Measurements from ENCODE around the gene TBC1D9.
A peak's percentile ranks its signal among the peaks of the same experiment; 100 is the strongest.
"Not testable (repeated sequence)": the region's sequence is repeated elsewhere in the genome, so short reads cannot be mapped to it uniquely, and the experiment has no call there.

TBC1D9 gene

GRCh38 chr4:140756319-140757231 is at the start of gene TBC1D9:
Gene TBC1D9, minus strand, starts transcription at chr4:140756385. Its CDS starts 340 bp downstream, at chr4:140756045.
- intact Hi-C loops (cut with DNase I): no loop called here
- peak; percentile 30 to 92 (median 59) for DNase-seq

GRCh38 chr4:140805293-140805692 is 49.1 kb upstream of the TBC1D9 start:
- intact Hi-C loops (cut with DNase I): no loop called here
- no peak for DNase-seq

GRCh38 chr4:140802591-140802990 is 46.4 kb upstream of the TBC1D9 start:
- intact Hi-C loops (cut with DNase I): no loop called here
- no peak for DNase-seq

GRCh38 chr4:140800666-140801065 is 44.5 kb upstream of the TBC1D9 start:
- no peak for DNase-seq
- intact Hi-C loops (cut with DNase I): no loop called here

DNA sequence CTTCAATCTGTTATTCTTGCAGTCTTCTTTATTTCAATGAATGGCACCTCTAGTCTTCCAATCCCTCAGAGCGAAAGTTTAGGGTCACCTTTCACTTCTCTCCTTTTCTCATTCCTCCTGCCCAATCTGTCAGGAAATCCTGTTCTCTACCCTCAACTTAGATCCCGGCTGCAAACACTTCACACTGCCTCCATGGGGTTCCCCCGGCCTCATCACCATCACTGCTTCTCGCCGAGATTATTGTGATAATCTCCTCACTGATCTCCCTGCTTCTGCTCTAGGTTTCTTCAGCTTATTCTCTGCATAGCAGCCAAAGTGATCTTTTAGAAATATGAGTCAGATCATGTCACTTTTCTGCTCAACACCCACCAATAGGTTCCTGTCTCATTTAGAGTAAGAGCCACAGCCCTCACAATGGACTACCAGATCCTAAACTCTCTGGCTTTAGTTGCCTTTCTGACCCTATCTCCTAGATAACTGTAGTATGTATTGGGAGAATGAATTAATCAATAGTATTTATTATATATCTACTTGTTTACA is 43.6 kb upstream of the TBC1D9 start:
- intact Hi-C loops (cut with DNase I): no loop called here
- no peak for DNase-seq

GRCh38 chr4:140793291-140793690 is 37.1 kb upstream of the TBC1D9 start:
- intact Hi-C loops (cut with DNase I): no loop called here
- DNase-seq: no peak

- peak in 3 of 10 donors; percentile 9 to 84 (median 24) for DNase-seq
- intact Hi-C loops (cut with DNase I): no loop called here
Observed at GRCh38 chr4:140790765-140791164, 34.6 kb upstream of the TBC1D9 start.

- no peak for DNase-seq
- intact Hi-C loops (cut with DNase I): no loop called here
Observed at GRCh38 chr4:140790171-140790570, 34.0 kb upstream of the TBC1D9 start.

- no peak for DNase-seq
- intact Hi-C loops (cut with DNase I): no loop called here
Observed at GRCh38 chr4:140789759-140790158, 33.6 kb upstream of the TBC1D9 start.

DNA sequence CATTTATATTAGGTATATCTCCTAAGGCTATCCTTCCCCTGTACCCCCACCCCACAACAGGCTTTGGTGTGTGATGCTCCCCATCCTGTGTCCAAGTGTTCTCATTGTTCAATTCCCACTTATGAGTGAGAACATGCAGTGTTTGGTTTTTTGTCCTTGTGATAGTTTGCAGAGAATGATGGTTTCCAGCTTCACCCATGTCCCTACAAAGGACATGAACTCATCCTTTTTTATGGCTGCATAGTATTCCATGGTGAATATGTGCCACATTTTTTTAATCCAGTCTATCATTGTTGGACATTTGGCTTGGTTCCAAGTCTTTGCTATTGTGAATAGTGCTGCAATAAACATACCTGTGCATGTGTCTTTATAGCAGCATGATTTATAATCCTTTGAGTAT is 26.6 kb upstream of the TBC1D9 start:
- intact Hi-C loops (cut with DNase I); DNase-seq: not testable (repeated sequence)

- DNase-seq: no peak
Observed at GRCh38 chr4:140781596-140781995, 25.4 kb upstream of the TBC1D9 start.

DNA sequence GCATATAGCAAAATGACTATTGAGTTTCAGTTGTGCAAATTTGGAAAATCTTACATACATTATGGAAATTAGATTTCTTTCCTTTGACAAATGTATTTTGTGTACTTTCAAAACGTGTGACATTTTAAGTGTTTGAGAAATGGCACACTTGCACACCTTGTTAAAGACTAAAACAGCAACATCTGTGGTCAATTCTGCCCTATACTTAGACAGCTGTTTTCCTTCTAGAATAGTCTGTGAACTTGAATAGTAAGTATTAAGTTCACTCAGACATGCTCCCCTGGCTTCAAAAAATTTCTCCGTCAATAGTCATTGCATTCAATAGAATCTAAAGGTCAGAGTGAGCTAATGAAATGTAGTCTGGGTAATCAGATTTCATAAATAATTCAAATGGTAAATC is 21.7 kb upstream of the TBC1D9 start:
- intact Hi-C loops (cut with DNase I): no loop called here
- DNase-seq: no peak

More at GRCh38 chr4:140781596-140781995, 25.4 kb upstream of the TBC1D9 start:
- intact Hi-C loops (cut with DNase I): no loop called here

GRCh38 chr4:140777386-140777785 is 21.2 kb upstream of the TBC1D9 start:
- no peak for DNase-seq
- intact Hi-C loops (cut with DNase I): no loop called here

GRCh38 chr4:140776556-140776955 is 20.4 kb upstream of the TBC1D9 start:
- no peak for DNase-seq
- intact Hi-C loops (cut with DNase I): no loop called here

DNA sequence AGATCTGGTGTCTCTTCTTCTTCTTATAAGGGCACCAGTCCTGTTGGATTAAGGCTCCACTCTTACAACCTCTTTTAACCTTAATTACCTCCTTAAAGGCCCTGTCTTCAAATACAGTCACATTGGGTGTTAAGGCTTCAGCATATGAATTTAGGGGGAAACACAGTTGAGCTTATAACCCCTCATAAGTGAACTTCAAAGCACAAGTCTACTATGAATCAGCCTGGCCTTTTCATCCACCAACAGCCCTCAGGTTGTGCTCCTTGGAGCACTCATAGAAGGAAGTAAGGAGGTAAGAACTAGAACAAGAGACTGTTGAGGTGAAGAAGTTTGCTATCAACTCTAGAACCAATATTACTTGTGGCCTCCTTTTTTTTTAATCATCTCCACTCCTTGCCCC is 18.8 kb upstream of the TBC1D9 start:
- DNase-seq: no peak
- intact Hi-C loops (cut with DNase I): no loop called here

GRCh38 chr4:140774510-140774909 is 18.3 kb upstream of the TBC1D9 start:
- DNase-seq: no peak
- intact Hi-C loops (cut with DNase I): no loop called here

DNA sequence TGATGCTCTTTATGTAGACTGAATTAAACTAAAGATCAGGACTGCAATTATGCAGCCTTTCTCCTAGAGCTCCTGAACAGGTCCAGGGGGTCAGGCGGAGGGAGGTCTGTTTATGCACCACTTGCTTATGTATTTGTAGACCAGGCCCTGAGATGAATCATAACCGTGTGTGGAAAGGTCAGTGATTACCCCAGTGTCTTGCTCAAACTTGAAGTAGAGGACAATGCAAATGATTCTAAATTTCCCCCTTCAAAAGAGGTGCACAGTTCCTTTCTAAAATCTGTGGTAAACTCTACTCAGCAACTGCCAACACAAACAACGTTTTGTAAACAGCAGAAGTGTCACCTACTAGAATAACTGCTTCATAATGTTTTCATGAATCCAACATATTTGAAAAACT is 13.0 kb upstream of the TBC1D9 start:
- no peak for DNase-seq
- intact Hi-C loops (cut with DNase I): no loop called here

DNA sequence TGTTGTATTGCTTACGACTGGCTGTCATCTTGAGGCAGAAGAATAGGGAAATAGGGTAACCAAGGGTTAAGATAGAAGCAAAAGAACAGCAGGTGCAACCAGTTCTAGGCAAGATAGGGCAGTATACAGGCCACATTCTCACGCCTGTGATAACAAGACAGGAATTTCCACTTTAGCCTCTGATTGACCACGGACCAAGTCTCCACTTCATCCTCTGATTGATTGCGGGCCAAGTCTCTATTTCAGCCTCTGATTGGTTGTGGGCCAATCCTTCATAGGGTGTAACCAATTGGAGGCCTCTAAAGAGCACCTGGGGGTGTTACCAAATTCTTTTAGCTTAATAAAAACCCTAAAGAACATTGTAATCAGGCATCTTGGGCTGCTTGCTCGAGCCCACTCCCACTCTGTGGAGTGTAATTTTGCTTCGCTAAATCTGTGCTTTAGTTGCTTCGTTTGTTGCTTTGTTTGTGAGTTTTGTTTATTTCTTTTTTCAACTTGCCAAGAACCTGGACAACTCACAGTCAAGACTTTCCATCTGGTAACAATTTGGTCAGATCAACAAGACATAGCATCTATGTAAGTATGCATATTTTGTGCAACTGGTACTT is 8.7 kb upstream of the TBC1D9 start:
- intact Hi-C loops (cut with DNase I): no loop called here
- no peak for DNase-seq

DNA sequence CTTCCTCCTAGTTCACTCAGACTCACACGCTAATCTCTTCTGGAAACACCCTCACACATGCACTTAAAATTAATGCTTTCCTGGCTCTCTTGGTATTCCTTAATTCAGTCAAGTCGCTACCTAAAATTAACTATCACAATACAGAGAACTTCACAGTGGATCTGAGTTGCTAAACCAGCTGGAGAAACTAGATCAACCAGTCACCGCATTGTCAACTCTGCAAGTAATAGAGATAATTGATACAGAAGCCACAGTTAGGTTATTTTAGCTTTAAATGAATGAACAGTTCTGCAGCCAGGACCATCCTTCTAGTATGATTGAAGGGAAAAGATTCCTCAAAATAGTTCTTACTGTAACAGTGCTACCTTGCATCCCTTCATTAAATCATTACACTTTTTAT is 6.0 kb upstream of the TBC1D9 start:
- intact Hi-C loops (cut with DNase I): no loop called here
- no peak for DNase-seq

- intact Hi-C loops (cut with DNase I): no loop called here
- no peak for DNase-seq
Observed at GRCh38 chr4:140757232-140757630, 1.0 kb upstream of the TBC1D9 start.

- peak; percentile 15 to 92 (median 38) for DNase-seq
Observed at GRCh38 chr4:140755774-140756318, 339 bp downstream of the TBC1D9 start.

More at GRCh38 chr4:140755774-140756318, 339 bp downstream of the TBC1D9 start:
- intact Hi-C loops (cut with DNase I): no loop called here

All from posterior cingulate gyrus (tissue), 11 donors.